Effector CD8-positive, alpha-beta T cell (primary cell): ENCODE data around the gene PF4V1.
"Not testable (repeated sequence)": the region's sequence is repeated elsewhere in the genome, so short reads cannot be mapped to it uniquely, and the experiment has no call there.

Experiments used
- DNase-seq: peaks from one replicate; lab custom pipeline; 2025; lab: John Stamatoyannopoulos, UW

PF4V1 gene

DNA sequence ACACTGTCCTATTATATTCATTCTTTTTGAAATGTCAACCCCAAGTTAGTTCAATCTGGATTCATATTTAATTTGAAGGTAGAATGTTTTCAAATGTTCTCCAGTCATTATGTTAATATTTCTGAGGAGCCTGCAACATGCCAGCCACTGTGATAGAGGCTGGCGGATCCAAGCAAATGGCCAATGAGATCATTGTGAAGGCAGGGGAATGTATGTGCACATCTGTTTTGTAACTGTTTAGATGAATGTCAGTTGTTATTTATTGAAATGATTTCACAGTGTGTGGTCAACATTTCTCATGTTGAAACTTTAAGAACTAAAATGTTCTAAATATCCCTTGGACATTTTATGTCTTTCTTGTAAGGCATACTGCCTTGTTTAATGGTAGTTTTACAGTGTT, 17.7 kb downstream of the PF4V1 start:
- DNase-seq: no peak

DNA sequence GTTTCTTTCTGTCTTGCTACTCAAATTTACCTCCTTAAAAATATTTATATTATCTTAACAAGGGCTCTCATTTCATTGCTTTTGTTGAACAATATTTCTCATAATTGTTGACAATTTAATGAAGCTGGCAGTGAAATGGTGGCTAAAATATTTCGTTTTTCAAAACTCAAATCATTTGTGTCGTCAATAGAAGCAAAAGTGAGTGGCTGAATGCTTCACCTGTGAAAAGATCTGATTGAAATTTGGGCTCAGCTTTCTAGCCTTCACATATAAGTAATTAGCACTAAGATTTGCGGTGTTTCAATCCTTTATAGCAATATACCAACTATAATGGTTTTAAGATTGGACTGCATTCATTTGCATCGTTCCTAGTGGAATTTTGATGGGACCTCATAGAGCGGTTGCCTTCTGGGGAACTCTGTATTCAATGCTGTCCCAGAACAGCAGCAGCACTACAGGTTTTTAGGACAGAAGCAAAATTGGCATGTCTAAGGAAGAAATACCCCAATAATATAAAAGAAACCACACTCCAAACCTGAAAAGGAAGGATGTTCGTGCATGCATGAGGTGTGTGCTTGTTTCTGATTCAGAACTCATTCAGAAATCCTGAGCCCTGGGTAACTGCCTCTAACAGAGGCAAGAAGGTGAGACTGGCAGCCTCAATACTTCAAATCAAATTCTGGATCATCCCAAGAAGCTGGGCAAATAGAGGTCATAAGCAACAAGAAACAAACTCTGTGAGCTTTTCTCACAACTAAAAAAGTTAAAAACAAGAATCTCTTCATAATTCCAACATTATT, 18.6 kb downstream of the PF4V1 start:
- DNase-seq: no peak

DNA sequence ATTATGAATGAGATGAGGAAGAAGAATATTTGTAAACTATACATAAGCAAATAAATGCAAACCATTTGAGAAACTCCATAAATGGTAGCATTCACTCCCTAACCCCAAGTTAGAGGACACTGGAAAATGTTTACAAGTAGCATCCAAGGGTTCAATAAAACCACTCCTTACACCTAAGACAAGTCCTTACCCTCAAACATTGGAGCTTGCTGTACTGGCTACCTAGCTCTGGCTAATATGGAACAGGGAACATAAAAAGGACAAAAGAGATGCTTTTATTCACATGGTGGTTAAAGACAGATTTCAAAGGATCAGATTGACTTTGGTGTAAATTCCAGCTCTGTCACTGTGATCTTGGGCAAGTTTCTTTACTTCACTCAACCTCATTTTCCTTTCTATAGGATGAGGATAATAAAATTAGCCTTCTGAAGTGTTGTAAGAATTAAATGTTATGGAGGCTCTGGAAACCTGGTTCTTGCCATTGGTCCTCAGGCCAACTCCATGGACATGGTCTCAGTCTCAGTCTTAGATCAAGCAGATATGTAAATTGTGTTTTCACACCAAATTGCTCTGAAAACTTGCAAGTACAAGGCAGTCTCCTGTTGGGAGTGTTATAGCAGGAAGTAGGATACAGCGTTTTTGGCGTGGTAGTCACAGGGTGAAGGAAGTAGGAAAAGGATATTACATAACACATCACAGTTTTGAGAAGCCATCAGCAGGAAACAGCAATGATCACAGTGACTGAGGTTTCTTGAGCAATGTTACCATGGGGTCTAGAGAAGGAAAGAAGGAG, 19.4 kb downstream of the PF4V1 start:
- no peak for DNase-seq

DNA sequence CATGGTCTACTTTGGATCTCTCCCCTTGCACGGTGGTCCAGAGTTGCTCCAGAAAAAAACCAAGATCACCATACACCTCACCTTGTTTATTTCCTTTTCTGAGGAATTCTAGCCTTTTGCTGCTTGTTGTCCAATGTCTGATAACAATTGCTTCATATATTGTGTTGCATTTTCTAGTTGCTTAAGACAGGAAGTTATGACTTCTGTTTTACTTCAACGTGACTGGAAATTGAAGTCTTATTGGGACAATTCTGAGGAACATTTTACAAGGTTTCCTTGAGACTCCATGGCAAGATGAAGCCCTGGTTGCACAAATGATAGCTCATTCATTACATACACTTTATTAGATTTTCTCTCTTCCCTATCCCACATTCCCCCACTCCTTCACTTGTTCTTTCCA, 21.3 kb downstream of the PF4V1 start:
- no peak for DNase-seq

DNA sequence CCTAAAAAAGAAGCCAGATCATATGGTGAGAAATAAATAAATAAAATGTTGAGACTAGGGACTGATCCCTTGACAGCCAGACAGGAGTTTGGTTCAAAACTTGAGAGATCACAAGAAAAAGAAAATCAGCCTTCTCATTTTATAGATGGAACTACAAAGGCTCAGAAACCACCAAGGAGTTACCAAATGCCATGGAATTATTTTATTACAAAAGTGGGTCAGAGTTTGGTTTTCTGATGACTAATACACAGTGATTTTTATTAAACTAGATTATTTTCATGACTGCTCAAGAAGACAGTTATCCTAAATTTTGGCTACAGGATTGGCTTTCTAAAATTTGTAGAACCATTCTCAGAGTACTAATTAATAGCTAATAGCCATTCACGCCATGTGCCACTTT, 22.3 kb downstream of the PF4V1 start:
- no peak for DNase-seq

DNA sequence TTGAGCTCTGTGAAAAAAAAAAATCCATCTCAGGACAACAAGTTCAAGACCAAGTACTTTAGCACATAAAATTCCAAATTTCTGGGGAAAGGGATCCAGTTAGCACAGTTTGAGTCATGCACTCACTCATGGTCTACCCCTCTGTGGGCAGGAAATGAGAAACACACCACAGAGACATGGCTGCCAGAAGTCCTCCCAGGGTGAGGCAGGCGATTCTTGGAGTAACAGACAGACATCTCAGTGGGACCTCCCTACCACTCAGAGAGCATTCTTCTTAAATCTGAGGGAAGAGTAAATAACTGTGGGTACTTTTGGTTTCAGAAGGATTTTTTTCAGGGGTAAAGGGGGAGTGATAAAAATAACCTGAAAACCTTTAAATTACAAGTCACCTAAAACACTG, 30.2 kb downstream of the PF4V1 start:
- no peak for DNase-seq

DNA sequence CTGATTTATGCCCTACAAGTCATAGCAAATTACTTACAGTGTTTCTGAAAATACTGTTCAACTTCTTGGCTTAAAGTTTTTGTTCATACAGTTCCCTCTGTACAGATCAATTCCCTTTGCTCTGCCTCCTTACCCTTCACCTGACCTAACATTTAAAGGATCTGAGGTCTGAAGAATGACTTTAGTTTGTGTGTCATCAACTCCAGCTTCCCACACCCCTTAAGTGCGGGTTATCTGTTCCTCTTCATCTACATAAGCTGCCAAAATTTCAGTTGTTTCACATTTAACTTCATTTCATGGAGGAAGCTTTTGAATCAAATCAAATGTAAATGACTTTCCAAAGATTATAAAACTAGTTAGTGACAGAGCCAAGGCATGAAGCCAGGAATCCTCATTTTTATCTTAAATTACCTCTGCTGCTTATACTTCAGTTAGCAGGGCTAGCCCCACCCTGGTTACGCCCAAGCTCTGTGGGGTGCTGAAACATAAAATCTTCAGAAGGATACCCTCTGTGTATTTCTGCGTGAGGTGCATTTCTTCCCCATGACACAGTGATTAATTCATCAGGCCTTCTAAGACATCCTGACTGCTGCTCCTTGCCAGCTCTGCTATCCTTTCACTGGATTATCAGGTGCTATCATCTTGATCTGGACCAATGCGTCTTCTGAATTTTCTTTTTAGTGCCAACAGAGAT, 32.6 kb downstream of the PF4V1 start:
- no peak for DNase-seq

DNA sequence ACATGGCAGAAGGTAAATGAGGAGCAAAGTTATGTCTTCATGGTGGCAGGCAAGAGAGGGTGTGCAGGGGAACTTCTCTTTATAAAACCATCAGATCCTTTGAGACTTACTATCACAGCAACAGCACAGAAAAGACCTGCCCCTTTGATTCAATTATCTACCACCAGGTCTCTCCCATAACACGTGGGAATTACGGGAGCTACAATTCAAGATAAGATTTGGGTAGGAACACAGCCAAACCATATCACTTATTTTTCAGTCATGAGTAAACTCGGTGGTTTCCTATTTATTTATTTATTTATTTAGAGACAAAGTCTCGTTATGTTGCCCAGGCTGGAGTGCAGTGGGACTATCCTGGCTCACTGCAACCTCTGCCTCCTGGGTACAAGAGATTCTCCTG, 38.2 kb downstream of the PF4V1 start:
- no peak for DNase-seq

DNA sequence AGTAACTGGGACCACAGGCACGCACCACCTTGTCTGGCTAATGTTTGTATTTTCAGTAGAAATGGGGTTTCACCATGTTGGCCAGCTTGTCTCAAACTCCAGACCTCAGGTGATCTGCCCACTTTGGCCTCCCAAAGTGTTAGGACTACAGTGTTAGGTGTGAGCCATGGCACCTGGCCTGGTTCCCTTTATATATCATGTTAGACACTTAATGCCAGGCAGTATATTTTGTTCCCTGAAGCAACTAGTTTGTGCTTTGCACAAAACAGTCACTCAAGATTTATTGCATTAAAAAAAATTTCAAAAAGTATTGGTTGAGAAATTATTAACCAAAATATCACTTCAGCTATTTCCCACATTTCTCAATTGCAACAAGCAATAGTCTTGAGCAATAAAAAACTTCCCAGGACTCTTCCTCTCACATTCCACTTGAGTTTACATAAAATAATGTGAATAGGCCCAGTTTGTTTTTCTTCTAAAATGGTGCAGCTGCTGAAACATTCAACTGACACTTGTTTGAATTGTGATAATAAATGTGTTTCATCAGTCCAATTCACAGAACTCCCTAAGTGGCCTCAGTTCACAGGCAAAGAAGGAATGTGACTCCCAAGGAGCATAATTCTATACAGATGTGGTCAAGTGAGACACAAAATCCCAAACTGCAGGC, 38.8 kb downstream of the PF4V1 start:
- no peak for DNase-seq

DNA sequence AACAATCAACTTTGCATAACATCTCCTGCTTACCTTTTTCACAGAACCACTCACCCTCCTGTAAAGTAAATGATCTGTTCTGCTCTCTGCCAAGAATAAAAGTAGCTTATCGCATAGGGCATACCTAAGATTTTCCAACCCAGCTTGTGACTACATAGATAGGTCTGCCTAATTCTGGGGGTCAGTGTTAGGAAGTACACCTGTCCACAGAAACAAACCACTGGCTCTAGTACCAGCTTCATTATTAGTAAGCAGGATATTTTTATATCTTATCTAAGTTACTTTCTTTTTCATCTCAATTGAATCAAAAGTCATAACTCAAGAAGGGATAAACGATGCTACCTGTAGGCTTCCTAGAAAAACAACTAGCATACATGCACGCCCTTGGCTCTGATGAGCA, 39.9 kb downstream of the PF4V1 start:
- DNase-seq: no peak

DNA sequence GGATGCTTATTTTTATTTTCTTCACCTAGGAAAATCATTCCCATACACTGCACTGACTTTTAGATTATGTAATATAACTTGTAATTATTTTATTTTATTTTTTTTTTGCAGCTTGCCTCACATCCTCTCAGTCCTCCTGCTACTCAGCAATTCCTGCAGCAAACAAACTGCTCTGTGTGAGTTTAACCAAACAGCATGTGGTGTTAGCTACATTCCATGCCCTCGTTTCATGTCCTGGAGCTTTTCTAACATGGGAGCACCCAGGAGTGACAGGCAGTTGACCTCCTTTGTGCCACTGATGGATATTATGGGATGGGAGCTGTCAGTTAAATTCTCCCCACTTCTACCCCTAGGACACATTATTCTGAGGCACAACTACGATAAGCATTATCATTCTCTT, 40.9 kb downstream of the PF4V1 start:
- DNase-seq: no peak

DNA sequence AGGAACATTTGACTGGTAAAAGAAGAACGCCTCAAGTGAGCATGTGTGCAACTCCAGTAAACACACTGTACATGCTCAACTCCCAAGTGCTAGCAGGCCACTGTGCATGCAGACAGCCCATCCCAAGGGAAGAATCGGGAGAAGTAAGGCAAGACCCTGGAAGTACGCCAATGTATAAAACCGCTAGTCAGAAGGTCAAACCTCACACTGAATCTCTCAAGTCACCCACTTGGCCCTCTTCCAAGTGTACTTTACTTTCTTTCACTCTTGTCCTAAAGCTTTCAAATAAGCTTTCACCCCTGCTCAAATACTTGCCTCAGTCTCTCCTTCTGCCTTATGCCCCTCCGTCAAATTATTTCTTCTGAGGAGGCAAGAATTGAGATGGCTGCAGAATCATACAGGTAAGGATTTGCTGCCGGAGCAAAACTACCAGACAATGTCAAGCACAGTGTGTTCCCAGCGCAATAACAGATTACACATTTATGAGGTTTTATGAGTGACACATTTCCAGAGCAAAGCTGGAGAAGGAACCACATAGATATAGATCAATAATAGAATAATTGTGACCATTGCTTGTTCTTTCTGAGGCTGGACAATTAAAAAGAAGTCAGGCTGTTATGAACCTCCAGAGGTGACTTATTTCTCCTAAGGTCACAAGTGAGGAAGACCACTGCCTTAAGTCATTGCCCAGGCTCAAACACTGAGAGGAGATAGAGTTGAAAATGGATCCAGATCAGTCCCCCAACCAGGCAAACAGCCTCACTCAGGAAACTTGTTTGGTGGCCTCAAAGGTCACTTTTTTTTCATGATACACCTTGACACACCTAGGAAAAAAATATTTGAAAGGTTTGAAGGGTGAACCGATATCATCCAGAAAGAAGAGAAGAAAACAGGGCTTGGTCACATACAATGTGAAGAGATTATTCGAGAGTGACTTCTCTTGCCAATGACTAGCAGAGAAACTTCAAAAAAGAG, 42.4 kb downstream of the PF4V1 start:
- no peak for DNase-seq

DNA sequence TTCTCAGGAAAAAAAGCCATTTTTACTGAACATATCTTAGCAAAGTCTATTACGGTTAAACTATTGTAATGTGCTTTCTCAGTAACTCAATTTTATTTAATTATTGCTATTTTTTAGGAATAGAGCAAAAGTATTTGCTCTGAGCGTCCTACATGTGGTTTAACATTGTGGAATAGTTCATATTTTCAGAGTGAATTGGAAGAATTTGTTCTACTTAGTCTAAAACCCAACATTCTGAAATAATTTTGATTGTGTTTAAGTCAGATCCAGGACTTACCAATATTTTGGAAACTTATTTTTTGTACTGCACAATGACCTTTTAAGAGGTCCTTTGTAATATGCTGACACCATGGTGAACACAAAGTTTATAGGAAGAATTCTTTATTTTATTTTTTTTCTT, 43.3 kb downstream of the PF4V1 start:
- no peak for DNase-seq

DNA sequence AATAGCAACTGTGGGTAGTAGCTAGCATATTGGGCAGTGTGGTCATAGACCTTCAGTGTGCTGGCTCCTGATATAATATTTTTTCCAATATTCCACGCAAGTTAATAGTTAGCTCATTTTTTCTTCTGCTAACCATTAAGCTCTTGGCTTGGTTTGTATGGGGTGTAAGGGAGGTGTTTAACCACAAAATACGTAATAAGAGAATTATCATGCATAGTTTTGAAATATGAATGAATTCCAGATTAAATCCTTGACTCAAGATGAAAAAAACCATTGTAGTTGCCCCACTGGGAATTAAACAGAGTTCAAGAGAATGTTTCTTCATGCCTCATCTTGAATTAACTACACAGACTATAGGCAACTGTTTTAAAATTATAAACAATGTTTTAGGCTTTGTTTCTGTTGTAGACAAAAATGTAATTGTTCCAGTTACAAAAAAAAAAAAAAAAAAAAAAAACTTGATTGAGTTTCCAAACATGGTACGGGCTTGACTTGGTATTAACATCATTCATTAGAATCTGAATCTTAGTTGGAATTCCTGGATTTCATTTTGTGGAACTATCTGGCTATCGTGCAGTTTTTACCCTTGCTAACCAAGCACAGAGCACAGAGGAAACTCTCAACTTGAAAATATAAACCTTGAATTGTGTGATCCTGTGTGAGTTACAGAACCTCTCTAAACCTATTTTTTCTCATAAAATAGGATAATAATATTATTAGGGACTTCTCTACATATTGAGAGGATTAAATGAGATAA, 44.5 kb downstream of the PF4V1 start:
- no peak for DNase-seq

DNA sequence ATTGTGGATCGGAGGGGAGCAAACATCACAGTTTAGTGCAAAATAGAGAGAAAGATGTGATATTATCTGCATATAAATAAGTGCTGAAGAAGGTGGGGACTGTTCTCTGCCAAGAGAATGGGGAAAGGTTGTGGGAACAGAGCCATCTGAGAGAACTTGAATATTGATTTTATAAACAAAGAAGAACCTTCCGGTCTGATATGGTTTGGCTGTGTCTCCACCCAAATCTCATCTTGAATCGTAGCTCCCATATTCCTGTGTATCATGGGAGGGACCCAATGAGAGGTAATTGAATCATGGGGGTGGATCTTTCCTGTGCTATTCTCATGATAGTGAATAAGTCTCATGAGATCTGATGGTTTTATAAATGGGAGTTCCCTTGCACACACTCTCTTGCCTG, 46.2 kb downstream of the PF4V1 start:
- DNase-seq: not testable (repeated sequence)

DNA sequence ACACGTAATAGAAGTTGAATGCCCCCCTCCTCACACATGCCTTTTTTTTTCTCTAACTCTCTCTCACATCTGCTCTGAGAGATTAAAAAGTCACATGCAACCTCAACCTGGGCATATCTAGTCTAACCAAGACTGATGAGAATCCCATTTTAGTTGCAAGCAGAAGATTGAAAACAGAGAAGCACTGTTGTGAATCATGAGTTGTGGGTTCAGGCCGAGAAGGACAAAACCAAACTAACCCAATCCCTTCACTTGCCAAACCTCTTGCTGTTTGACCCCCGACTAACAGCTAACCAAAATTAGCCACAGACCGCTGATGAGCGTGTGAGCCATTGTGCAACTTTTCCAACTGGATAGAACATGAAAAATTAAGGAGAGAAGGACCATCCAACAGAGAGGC, 47.9 kb downstream of the PF4V1 start:
- no peak for DNase-seq

DNA sequence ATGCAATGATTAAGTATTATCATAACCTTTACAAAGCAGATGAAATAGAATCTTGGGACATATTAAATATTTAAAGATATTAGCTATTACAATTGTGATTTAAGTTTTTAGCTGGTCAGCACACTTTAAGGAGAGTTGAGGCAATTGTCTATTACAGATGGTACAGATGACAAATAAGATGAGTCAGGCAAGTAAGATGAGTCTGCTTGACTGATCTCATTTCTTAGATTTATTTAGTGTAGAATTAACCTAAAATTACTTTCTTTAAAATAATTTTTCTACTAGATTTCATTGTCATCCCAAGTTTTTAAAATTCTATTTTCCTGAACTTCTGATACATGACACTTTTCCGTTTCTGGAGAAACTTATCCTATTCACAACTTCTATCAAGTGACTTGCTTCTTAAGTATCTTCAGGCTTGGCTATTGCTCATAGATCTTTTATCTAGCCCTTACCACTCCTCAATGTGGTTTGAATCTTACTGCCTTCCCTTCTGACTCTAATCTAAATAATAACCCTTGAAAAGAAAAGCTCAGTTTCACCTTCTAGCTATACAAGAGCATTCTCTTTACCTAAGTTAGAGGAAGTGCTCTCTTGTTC, 49.0 kb downstream of the PF4V1 start:
- no peak for DNase-seq

DNA sequence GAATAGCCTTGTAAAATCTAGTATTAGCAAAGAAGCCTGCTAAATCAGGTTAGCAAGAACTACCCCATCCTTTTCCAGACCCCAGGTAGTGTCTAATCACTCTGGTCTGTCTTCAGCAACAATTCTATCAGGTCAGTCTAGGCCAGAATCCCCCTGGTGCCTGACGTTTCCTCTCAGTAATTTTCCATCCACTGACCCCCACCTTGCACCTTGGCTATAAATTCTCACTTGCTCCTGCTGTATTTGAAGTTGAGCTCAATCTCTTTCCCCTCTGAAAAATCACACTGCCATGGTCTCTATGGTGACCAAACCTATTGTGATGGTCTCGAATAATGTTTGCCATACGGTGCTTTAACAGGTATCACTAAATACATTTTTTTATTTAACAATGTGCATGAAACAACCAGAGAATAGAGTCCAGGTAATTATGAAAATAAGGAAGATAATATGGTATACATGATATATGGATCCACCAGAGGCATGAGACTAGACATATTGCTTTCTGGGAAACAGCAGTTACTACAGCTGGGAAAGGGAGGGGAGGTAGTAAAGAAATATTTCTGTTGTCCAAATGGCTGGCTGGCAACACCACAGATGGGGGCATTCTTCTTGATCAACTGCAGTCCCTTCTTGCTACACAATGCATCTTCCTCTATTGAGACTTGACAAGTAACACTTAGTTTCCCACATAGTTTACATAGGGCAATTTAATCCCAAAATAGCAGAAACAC, 49.9 kb downstream of the PF4V1 start:
- no peak for DNase-seq
